GM10248 (cell line): Measurements from ENCODE around the gene MMP21.

Source experiments
- CTCF ChIA-PET: fragments of 300-600 bp; sonication (Branson Sonifier 250); formaldehyde crosslinking; extraction: SDS; loops from one replicate; lab custom pipeline; 2021; ENCODE audit warnings: antibody characterized with exemption; lab: Yijun Ruan, JAX
- POLR2A ChIA-PET: fragments of 350-650 bp; sonication (Branson Sonifier 250); formaldehyde crosslinking; extraction: SDS; loops from one replicate; lab custom pipeline; 2020; ENCODE audit warnings: antibody characterized with exemption; lab: Yijun Ruan, JAX
- DNase-seq: peaks from one replicate; pipeline ENCODE4 v3.0.0; 2012; ENCODE audit errors: extremely low spot score
- TF ChIP-seq, protein P1 (sequence below): IDR thresholded peaks from 2 replicates; pipeline ENCODE4 v1.5.1; 2012; ENCODE audit warnings: mild to moderate bottlenecking, low read depth; ENCODE audit errors: extremely low read depth, missing control alignments, control extremely low read depth

MMP21 gene

GRCh38 chr10:125739994-125740679 is 35.5 kb downstream of the MMP21 start:
- POLR2A ChIA-PET, result no interaction called here
- TF ChIP-seq, protein P1, sequence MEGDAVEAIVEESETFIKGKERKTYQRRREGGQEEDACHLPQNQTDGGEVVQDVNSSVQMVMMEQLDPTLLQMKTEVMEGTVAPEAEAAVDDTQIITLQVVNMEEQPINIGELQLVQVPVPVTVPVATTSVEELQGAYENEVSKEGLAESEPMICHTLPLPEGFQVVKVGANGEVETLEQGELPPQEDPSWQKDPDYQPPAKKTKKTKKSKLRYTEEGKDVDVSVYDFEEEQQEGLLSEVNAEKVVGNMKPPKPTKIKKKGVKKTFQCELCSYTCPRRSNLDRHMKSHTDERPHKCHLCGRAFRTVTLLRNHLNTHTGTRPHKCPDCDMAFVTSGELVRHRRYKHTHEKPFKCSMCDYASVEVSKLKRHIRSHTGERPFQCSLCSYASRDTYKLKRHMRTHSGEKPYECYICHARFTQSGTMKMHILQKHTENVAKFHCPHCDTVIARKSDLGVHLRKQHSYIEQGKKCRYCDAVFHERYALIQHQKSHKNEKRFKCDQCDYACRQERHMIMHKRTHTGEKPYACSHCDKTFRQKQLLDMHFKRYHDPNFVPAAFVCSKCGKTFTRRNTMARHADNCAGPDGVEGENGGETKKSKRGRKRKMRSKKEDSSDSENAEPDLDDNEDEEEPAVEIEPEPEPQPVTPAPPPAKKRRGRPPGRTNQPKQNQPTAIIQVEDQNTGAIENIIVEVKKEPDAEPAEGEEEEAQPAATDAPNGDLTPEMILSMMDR, result no peak
- CTCF ChIA-PET, result interaction anchor here (1.4 kb wide), 1 partner anchor 9 kb away, joined by 4 read pairs; no protein-coding TSS in a partner anchor
- DNase-seq, result no peak

- ChIA-PET POLR2A (no interaction called here), CTCF (no interaction called here)
- TF ChIP-seq, protein P1, result no peak
- DNase-seq, result no peak
Measured at GRCh38 chr10:125738206-125738605, 37.4 kb downstream of the MMP21 start.

DNA sequence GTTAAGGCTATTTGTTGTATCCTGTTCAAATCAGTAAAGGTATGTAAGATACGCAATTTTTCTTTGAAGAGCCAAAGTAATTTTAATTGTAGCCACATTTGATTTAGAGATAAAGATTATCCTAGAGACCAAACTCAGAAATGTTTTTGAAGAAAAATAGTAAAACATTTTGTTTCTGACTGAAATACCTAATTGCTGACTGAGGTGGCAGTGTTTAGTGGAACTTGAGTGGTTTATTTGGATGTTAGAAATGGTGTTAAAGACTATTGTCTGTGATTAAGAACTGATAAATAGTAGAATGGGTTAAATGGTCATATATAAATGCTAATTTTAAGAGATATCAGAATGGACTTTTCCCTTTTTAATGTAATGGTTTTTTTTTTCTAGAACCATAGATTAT is 40.8 kb downstream of the MMP21 start:
- TF ChIP-seq, protein P1, result no peak
- POLR2A ChIA-PET, result no interaction called here
- CTCF ChIA-PET, result interaction anchor here (0.7 to 1.1 kb wide), 2 partner anchors 11 to 16 kb away, joined by 3 read pairs; no protein-coding TSS in a partner anchor
- no peak for DNase-seq

- ChIA-PET POLR2A (no interaction called here), CTCF (no interaction called here)
- TF ChIP-seq, protein P1, result no peak
- DNase-seq, result no peak
Measured at GRCh38 chr10:125734148-125734547, 41.5 kb downstream of the MMP21 start.

- POLR2A ChIA-PET, result interaction anchor here (0.6 kb wide), 1 partner anchor 23 kb away, joined by 3 read pairs; no protein-coding TSS in a partner anchor
- TF ChIP-seq, protein P1, result no peak
- DNase-seq, result no peak
- CTCF ChIA-PET, result no interaction called here
Measured at GRCh38 chr10:125727436-125727835, 48.2 kb downstream of the MMP21 start.

- ChIA-PET CTCF (no interaction called here), POLR2A (interaction anchor here (0.6 kb wide), 1 partner anchor 23 kb away, joined by 3 read pairs; no protein-coding TSS in a partner anchor)
- no peak for DNase-seq
- TF ChIP-seq, protein P1, result no peak
Measured at GRCh38 chr10:125726914-125727313, 48.7 kb downstream of the MMP21 start.
